CD4-positive, alpha-beta T cell treated with Interleukin-10 for 1 hour (primary cell): ENCODE results near the gene CYP26A1.

Source experiments
- DNase-seq: peaks from one replicate; pipeline ENCODE4 v3.0.0-alpha.2; 2020

The CYP26A1 gene

GRCh38 chr10:93065675-93066543 lies 7.8 kb upstream of the CYP26A1 start:
- no peak for DNase-seq

GRCh38 chr10:93066544-93066913 lies 7.2 kb upstream of the CYP26A1 start:
- DNase-seq: no peak

- no peak for DNase-seq
These were observed 6.0 kb upstream of the CYP26A1 start for GRCh38 chr10:93067443-93068365.

GRCh38 chr10:93068411-93069244 lies 5.1 kb upstream of the CYP26A1 start:
- no peak for DNase-seq

- no peak for DNase-seq
These were observed 4.5 kb upstream of the CYP26A1 start for GRCh38 chr10:93069245-93069561.

- DNase-seq: no peak
These were observed 3.1 kb upstream of the CYP26A1 start for GRCh38 chr10:93070378-93071176.

- no peak for DNase-seq
These were observed 2.6 kb upstream of the CYP26A1 start for GRCh38 chr10:93071177-93071472.

GRCh38 chr10:93071674-93072224 lies 1.9 kb upstream of the CYP26A1 start:
- no peak for DNase-seq

GRCh38 chr10:93072225-93072712 lies 1.4 kb upstream of the CYP26A1 start:
- DNase-seq: no peak

GRCh38 chr10:93072713-93073538 lies 767 bp upstream of the CYP26A1 start:
- DNase-seq: no peak

GRCh38 chr10:93074147-93074596 lies 479 bp downstream of the CYP26A1 start:
- DNase-seq: no peak

GRCh38 chr10:93074597-93075368 lies 1.1 kb downstream of the CYP26A1 start:
- no peak for DNase-seq

- no peak for DNase-seq
These were observed 1.9 kb downstream of the CYP26A1 start for GRCh38 chr10:93075369-93076221.

- DNase-seq: no peak
These were observed 3.2 kb downstream of the CYP26A1 start for GRCh38 chr10:93076871-93077270.

GRCh38 chr10:93077860-93078337 lies 4.2 kb downstream of the CYP26A1 start:
- no peak for DNase-seq

- DNase-seq: no peak
These were observed 6.1 kb downstream of the CYP26A1 start for GRCh38 chr10:93079663-93080349.

GRCh38 chr10:93080350-93081046 lies 6.8 kb downstream of the CYP26A1 start:
- peak; percentile 47 for DNase-seq

- DNase-seq: no peak
These were observed 7.6 kb downstream of the CYP26A1 start for GRCh38 chr10:93081318-93081717.
